SU-DHL-6 (cell line): ENCODE data around the gene SCRG1.

Experiments used
- H2AFZ ChIP-seq: fragments of 200-600 bp; sonication (generic); 2 replicates; pipeline ENCODE4 v1.6.1; 2014; ENCODE audit warnings: low read depth, mild to moderate bottlenecking, moderate library complexity, mixed read lengths, antibody characterized with exemption, low read length; ENCODE audit not compliant: severe bottlenecking
- H3F3A ChIP-seq: fragments of 200-600 bp; shearing (Covaris generic); 2 replicates; pipeline ENCODE4 v1.6.0; 2016; ENCODE audit warnings: antibody characterized with exemption, mild to moderate bottlenecking; ENCODE audit not compliant: insufficient read depth
- H3K27ac ChIP-seq: fragments of 200-600 bp; sonication (generic); 2 replicates; pipeline ENCODE4 v1.5.1; 2016; ENCODE audit warnings: low read depth, mild to moderate bottlenecking, low read length, moderate library complexity, mixed read lengths
- H3K27me3 ChIP-seq: fragments of 200-600 bp; sonication (generic), shearing (Covaris generic); 2 replicates; pipeline ENCODE4 v1.6.0; 2014; ENCODE audit warnings: mild to moderate bottlenecking, low read length
- H3K36me3 ChIP-seq: fragments of 200-600 bp; sonication (generic); 2 replicates; pipeline ENCODE4 v1.6.1; 2014; ENCODE audit warnings: mild to moderate bottlenecking, low read length, mixed read lengths
- H3K4me2 ChIP-seq: fragments of 300-600, 200-600 bp; shearing (Covaris generic), sonication (generic); 2 replicates; pipeline ENCODE4 v1.6.0; 2014; ENCODE audit warnings: low read length, low read depth, mild to moderate bottlenecking; ENCODE audit not compliant: poor library complexity, severe bottlenecking
- H3K4me3 ChIP-seq: fragments of 200-600 bp; sonication (generic); 2 replicates; pipeline ENCODE4 v1.5.1; 2014; ENCODE audit warnings: antibody characterized with exemption, low read length, mild to moderate bottlenecking, mixed read lengths; ENCODE audit not compliant: insufficient read depth, poor library complexity, severe bottlenecking
- H3K79me2 ChIP-seq: fragments of 200-600 bp; sonication (generic); 2 replicates; pipeline ENCODE4 v1.6.1; 2014; ENCODE audit warnings: mild to moderate bottlenecking, low read length, moderate library complexity; ENCODE audit not compliant: insufficient read depth
- H3K9ac ChIP-seq: fragments of 200-600 bp; sonication (generic); 2 replicates; pipeline ENCODE4 v1.7.0; 2014; ENCODE audit warnings: mild to moderate bottlenecking, low read length
- H3K9me2 ChIP-seq: fragments of 200-600 bp; sonication (generic); replicated peaks from 2 replicates; pipeline ENCODE4 v1.6.1; 2014; ENCODE audit warnings: low read length; ENCODE audit not compliant: insufficient read depth
- H3K9me3 ChIP-seq: fragments of 200-600 bp; sonication (generic); 2 replicates; pipeline ENCODE4 v1.6.1; 2014; ENCODE audit warnings: low read length, mixed read lengths; ENCODE audit not compliant: insufficient read depth
- H4K20me1 ChIP-seq: fragments of 200-600 bp; sonication (generic); 2 replicates; pipeline ENCODE4 v1.6.1; 2014; ENCODE audit warnings: low read depth, mild to moderate bottlenecking, antibody characterized with exemption, low read length, moderate library complexity, mixed read lengths
- CTCF ChIP-seq: fragments of 200-600 bp; sonication (generic); IDR thresholded peaks from one replicate; pipeline ENCODE4 v1.5.1; 2017; ENCODE audit warnings: antibody characterized with exemption, mild to moderate bottlenecking, low read length, moderate library complexity; ENCODE audit not compliant: insufficient read depth, poor library complexity, severe bottlenecking
- EZH2phosphoT487 ChIP-seq: fragments of 200-600 bp; sonication (generic), shearing (Covaris generic); conservative IDR thresholded peaks from 2 replicates; pipeline ENCODE4 v1.6.1; 2018; ENCODE audit warnings: mild to moderate bottlenecking, antibody characterized with exemption, low read length, moderate library complexity, mixed read lengths

SCRG1 gene

GRCh38 chr4:173414456-173414855, 15.5 kb upstream of the SCRG1 start:
- Histone ChIP-seq H3K79me2 (no peaks in the 10 kb centered on the region), H3K27me3 (no peaks in the 10 kb centered on the region), H3K9ac (no peak overlapping the region), H3K9me2 (no peaks in the 10 kb centered on the region), H3K27ac (no peak overlapping the region), H3K9me3 (no peaks in the 10 kb centered on the region), H3F3A (no peaks in the 10 kb centered on the region), H3K4me2 (no peak overlapping the region), H4K20me1 (no peaks in the 10 kb centered on the region), H3K36me3 (no peaks in the 10 kb centered on the region), H3K4me3 (no peak overlapping the region), H2AFZ (no peak overlapping the region)
- TF ChIP-seq EZH2phosphoT487, result no peak

GRCh38 chr4:173413036-173413435, 14.1 kb upstream of the SCRG1 start:
- Histone ChIP-seq H2AFZ (no peak overlapping the region), H3K27me3 (no peaks in the 10 kb centered on the region), H3F3A (no peaks in the 10 kb centered on the region), H3K4me3 (no peak overlapping the region), H3K9me3 (no peaks in the 10 kb centered on the region), H3K36me3 (no peaks in the 10 kb centered on the region), H3K9ac (no peak overlapping the region), H3K4me2 (no peak overlapping the region), H3K9me2 (no peaks in the 10 kb centered on the region), H3K79me2 (no peaks in the 10 kb centered on the region), H4K20me1 (no peaks in the 10 kb centered on the region), H3K27ac (no peak overlapping the region)
- TF ChIP-seq CTCF (no peak), EZH2phosphoT487 (no peak)

- Histone ChIP-seq H3K27ac (no peak overlapping the region), H3K9ac (no peak overlapping the region)
- no peak for TF ChIP-seq CTCF
- no peak for TF ChIP-seq EZH2phosphoT487
Measured at GRCh38 chr4:173411106-173411693, 12.3 kb upstream of the SCRG1 start.

GRCh38 chr4:173410079-173410478, 11.2 kb upstream of the SCRG1 start:
- Histone ChIP-seq H3K9me3 (no peaks in the 10 kb centered on the region), H3K36me3 (no peaks in the 10 kb centered on the region), H3K4me3 (no peak overlapping the region), H3K4me2 (no peak overlapping the region), H3K27ac (no peak overlapping the region), H3F3A (no peaks in the 10 kb centered on the region), H3K27me3 (no peaks in the 10 kb centered on the region), H3K9ac (no peak overlapping the region), H2AFZ (no peak overlapping the region), H3K79me2 (no peaks in the 10 kb centered on the region), H4K20me1 (no peaks in the 10 kb centered on the region), H3K9me2 (no peaks in the 10 kb centered on the region)
- TF ChIP-seq CTCF (no peak), EZH2phosphoT487 (no peak)

More at GRCh38 chr4:173411106-173411693, 12.3 kb upstream of the SCRG1 start:
- Histone ChIP-seq H3K27me3 (no peaks in the 10 kb centered on the region), H3K9me3 (no peaks in the 10 kb centered on the region), H3K4me2 (no peak overlapping the region), H3K79me2 (no peaks in the 10 kb centered on the region), H3K36me3 (no peaks in the 10 kb centered on the region), H3F3A (no peaks in the 10 kb centered on the region), H3K4me3 (no peak overlapping the region), H3K9me2 (no peaks in the 10 kb centered on the region), H2AFZ (no peak overlapping the region), H4K20me1 (no peaks in the 10 kb centered on the region)
